Osteoblast (primary cell): Measurements from ENCODE around the gene SLC13A3. TPM values are rescaled to one million over a fixed set of nuclear protein-coding genes. Genes with fewer than 3 reads are reported as not detected.

Source experiments
- DNase-seq: peaks from one replicate; pipeline ENCODE4 v3.0.0; 2011; ENCODE audit warnings: low spot score, mixed read lengths; ENCODE audit not compliant: insufficient read length; ENCODE audit errors: missing footprints
- H2AFZ ChIP-seq: 2 replicates; pipeline ENCODE4 v1.6.0; 2011; ENCODE audit warnings: mild to moderate bottlenecking, low read length
- H3K27ac ChIP-seq: 2 replicates; pipeline ENCODE4 v1.5.1; 2011; ENCODE audit warnings: mild to moderate bottlenecking, low read depth, low read length, moderate library complexity
- H3K27me3 ChIP-seq: 2 replicates; pipeline ENCODE4 v1.6.0; 2012; ENCODE audit warnings: mild to moderate bottlenecking, control low read depth, inconsistent platforms, low read length, moderate library complexity; ENCODE audit not compliant: insufficient read depth
- H3K36me3 ChIP-seq: 2 replicates; pipeline ENCODE4 v1.5.1; 2011; ENCODE audit warnings: mild to moderate bottlenecking, low read length, control low read depth, moderate library complexity; ENCODE audit not compliant: insufficient read depth
- H3K4me1 ChIP-seq: 2 replicates; pipeline ENCODE4 v1.5.1; 2011; ENCODE audit warnings: mild to moderate bottlenecking, low read length, control low read depth, moderate library complexity; ENCODE audit not compliant: insufficient read depth
- H3K4me2 ChIP-seq: 2 replicates; pipeline ENCODE4 v1.6.0; 2011; ENCODE audit warnings: mild to moderate bottlenecking, low read length; ENCODE audit not compliant: insufficient read depth
- H3K4me3 ChIP-seq: fragments of 200-600 bp; sonication (generic); 3 replicates; pipeline ENCODE4 v1.5.1; 2012; ENCODE audit warnings: mild to moderate bottlenecking, low read length, inconsistent platforms; ENCODE audit not compliant: insufficient read depth
- H3K79me2 ChIP-seq: 2 replicates; pipeline ENCODE4 v1.6.0; 2012; ENCODE audit warnings: mild to moderate bottlenecking, low read length, control low read depth, inconsistent platforms; ENCODE audit not compliant: insufficient read depth
- H3K9me3 ChIP-seq: 2 replicates; pipeline ENCODE4 v1.5.1; 2011; ENCODE audit warnings: low read depth, low read length, control low read depth
- H4K20me1 ChIP-seq: 2 replicates; pipeline ENCODE4 v1.6.0; 2012; ENCODE audit warnings: mild to moderate bottlenecking, low read length, control low read depth; ENCODE audit not compliant: insufficient read depth
- total RNA-seq: library from RNA; depleted of rRNA; stranded (reverse); fragments of >200 nt; gene quantifications from 2 replicates; pipeline ENCODE4 v1.2.3, GENCODE V29; 2012
- TF ChIP-seq, protein P1 (sequence below): IDR thresholded peaks from 2 replicates; pipeline ENCODE4 v1.5.1; 2011; ENCODE audit warnings: mild to moderate bottlenecking, low read depth, low read length, moderate library complexity; ENCODE audit errors: extremely low read depth

Gene SLC13A3
- total RNA-seq, 1 donor, result 1.8 TPM

DNA sequence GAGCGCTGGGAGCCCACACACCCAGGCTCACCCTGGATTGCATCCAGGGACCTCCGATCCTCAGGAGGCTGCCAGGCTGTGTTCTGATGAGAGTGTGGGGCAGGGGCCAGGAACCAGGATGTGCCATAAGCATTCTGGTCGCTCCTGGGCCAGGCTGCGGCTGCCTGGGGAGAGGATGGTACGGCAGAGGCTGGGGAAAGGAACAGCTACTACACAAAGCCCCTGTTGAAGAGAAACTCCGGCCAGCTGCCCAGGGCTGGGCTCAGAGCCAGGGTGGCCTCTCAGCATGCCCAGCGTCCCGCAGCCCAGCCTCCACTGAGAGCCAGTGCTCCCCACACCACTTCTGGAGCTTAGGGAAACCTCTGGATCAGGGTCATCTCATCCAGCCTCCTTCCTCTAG, 79.1 kb downstream of the SLC13A3 start:
- H3K4me1 ChIP-seq, result no peaks in the 10 kb centered on the region
- no peak overlapping the region for H3K4me3 ChIP-seq
- TF ChIP-seq, protein P1, sequence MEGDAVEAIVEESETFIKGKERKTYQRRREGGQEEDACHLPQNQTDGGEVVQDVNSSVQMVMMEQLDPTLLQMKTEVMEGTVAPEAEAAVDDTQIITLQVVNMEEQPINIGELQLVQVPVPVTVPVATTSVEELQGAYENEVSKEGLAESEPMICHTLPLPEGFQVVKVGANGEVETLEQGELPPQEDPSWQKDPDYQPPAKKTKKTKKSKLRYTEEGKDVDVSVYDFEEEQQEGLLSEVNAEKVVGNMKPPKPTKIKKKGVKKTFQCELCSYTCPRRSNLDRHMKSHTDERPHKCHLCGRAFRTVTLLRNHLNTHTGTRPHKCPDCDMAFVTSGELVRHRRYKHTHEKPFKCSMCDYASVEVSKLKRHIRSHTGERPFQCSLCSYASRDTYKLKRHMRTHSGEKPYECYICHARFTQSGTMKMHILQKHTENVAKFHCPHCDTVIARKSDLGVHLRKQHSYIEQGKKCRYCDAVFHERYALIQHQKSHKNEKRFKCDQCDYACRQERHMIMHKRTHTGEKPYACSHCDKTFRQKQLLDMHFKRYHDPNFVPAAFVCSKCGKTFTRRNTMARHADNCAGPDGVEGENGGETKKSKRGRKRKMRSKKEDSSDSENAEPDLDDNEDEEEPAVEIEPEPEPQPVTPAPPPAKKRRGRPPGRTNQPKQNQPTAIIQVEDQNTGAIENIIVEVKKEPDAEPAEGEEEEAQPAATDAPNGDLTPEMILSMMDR, result no peak
- H3K79me2 ChIP-seq, result no peaks in the 10 kb centered on the region
- no peaks in the 10 kb centered on the region for H4K20me1 ChIP-seq
- no peaks in the 10 kb centered on the region for H3K36me3 ChIP-seq
- no peaks in the 10 kb centered on the region for H3K9me3 ChIP-seq
- no peak for DNase-seq
- H3K27ac ChIP-seq, result no peak overlapping the region
- H2AFZ ChIP-seq, result no peak overlapping the region
- peaks cover 3% of the 10 kb centered on the region for H3K27me3 ChIP-seq
- H3K4me2 ChIP-seq, result no peak overlapping the region

DNA sequence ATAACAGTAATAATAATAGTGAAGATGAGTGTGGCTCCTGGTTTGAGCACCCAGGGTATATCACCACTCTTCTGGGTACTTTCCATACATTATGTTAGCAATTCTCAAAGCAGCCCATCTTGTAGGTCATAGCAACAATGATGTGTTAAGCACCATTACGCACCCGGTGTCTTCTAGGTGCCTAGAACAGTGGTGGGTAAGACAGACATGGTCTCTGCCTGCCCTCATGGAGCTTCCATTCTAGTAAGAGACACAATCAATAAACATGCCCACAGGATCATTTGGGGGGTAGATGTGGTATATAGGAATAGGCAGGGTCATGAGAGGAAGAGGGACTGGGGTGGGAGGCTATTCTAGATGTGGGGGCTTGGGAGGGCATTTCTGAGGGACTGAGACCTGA, 79.8 kb downstream of the SLC13A3 start:
- no peaks in the 10 kb centered on the region for H4K20me1 ChIP-seq
- no peak overlapping the region for H3K4me2 ChIP-seq
- H3K4me3 ChIP-seq, result no peak overlapping the region
- H3K27me3 ChIP-seq, result peaks cover 3% of the 10 kb centered on the region
- H3K79me2 ChIP-seq, result no peaks in the 10 kb centered on the region
- DNase-seq, result no peak
- no peak overlapping the region for H2AFZ ChIP-seq
- no peaks in the 10 kb centered on the region for H3K36me3 ChIP-seq
- no peak overlapping the region for H3K27ac ChIP-seq
- no peaks in the 10 kb centered on the region for H3K4me1 ChIP-seq
- no peaks in the 10 kb centered on the region for H3K9me3 ChIP-seq
- TF ChIP-seq, protein P1, result no peak

DNA sequence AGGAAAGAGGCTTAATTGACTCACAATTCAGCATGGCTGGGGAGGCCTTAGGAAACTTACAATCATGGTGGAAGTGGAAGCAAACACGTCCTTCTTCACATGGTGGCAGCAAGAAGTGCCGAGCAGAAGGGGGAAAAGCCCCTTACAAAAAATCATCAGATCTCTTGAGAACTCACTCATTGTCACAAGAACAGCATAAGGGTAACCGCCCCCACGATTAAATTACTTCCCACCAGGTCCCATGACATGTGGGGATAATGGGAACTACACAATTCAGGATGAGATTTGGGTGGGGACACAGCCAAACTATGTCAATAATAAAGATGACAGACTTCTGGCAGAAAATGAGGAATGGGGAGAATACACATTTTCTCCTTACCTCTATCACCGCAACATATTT, 80.3 kb downstream of the SLC13A3 start:
- Histone ChIP-seq H3K4me3 (no peak overlapping the region), H3K36me3 (no peaks in the 10 kb centered on the region), H2AFZ (no peak overlapping the region), H3K79me2 (no peaks in the 10 kb centered on the region), H4K20me1 (no peaks in the 10 kb centered on the region), H3K4me1 (no peaks in the 10 kb centered on the region), H3K4me2 (no peak overlapping the region), H3K27ac (no peak overlapping the region), H3K9me3 (no peaks in the 10 kb centered on the region), H3K27me3 (peaks cover 3% of the 10 kb centered on the region)
- TF ChIP-seq, protein P1, result no peak
- no peak for DNase-seq

DNA sequence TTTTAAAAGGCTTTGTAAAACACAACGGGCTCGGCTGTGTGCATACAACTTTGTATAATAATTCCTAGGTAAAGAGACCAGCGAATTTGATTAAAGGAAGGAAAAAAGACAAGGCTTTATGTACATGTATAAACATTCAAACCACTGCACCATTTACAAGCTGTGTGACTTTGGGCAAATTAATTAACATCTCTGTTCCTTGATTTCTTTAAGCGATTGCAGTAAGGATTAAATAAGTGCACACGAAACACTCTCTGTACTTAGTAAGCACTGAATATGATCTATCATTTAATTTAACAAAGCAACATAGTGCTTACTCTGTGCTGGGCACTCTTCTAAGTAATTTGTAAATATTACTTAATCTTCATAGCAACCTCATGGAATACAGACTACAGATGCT, 81.3 kb downstream of the SLC13A3 start:
- Histone ChIP-seq H3K27me3 (peaks cover 3% of the 10 kb centered on the region), H3K4me3 (no peak overlapping the region), H4K20me1 (no peaks in the 10 kb centered on the region), H3K36me3 (no peaks in the 10 kb centered on the region), H3K4me1 (no peaks in the 10 kb centered on the region), H2AFZ (no peak overlapping the region), H3K79me2 (no peaks in the 10 kb centered on the region), H3K4me2 (no peak overlapping the region), H3K27ac (no peak overlapping the region), H3K9me3 (no peaks in the 10 kb centered on the region)
- TF ChIP-seq, protein P1, result no peak
- DNase-seq, result no peak
